Stimulated activated CD4-positive, alpha-beta T cell treated with anti-CD3 and anti-CD28 coated beads, Interleukin-15, amount 100 ng/mL, for 48 hours (primary cell): ENCODE measurements around the gene SFMBT2.

Source experiments
- DNase-seq, 2 donors: peaks; one replicate each; pipeline ENCODE4 v3.0.0-alpha.2; 2020; ENCODE audit warnings: low read depth in 2 of 2

SFMBT2 gene

GRCh38 chr10:7298495-7298894, 112.3 kb downstream of the SFMBT2 start:
- no peak for DNase-seq

GRCh38 chr10:7297094-7297493, 113.7 kb downstream of the SFMBT2 start:
- DNase-seq, result no peak

- no peak for DNase-seq
Measured at GRCh38 chr10:7296648-7297047, 114.2 kb downstream of the SFMBT2 start.

GRCh38 chr10:7296076-7296475, 114.8 kb downstream of the SFMBT2 start:
- DNase-seq, result no peak

GRCh38 chr10:7293378-7293920, 117.4 kb downstream of the SFMBT2 start:
- DNase-seq, result no peak

- DNase-seq, result no peak
Measured at GRCh38 chr10:7291487-7292270, 119.2 kb downstream of the SFMBT2 start.

- DNase-seq, result peak in 1 of 2 donors; percentile 50
Measured at GRCh38 chr10:7288060-7288690, 122.7 kb downstream of the SFMBT2 start.

GRCh38 chr10:7287377-7287776, 123.5 kb downstream of the SFMBT2 start:
- DNase-seq, result no peak

GRCh38 chr10:7285522-7286322, 125.1 kb downstream of the SFMBT2 start:
- DNase-seq, result no peak

GRCh38 chr10:7283246-7283645, 127.6 kb downstream of the SFMBT2 start:
- no peak for DNase-seq

GRCh38 chr10:7282457-7282856, 128.4 kb downstream of the SFMBT2 start:
- DNase-seq, result no peak

- DNase-seq, result no peak
Measured at GRCh38 chr10:7281429-7281828, 129.4 kb downstream of the SFMBT2 start.

- DNase-seq, result no peak
Measured at GRCh38 chr10:7279303-7279702, 131.5 kb downstream of the SFMBT2 start.

GRCh38 chr10:7277867-7278266, 133.0 kb downstream of the SFMBT2 start:
- no peak for DNase-seq

- DNase-seq, result no peak
Measured at GRCh38 chr10:7277432-7277831, 133.4 kb downstream of the SFMBT2 start.

- no peak for DNase-seq
Measured at GRCh38 chr10:7275761-7276440, 134.9 kb downstream of the SFMBT2 start.

- no peak for DNase-seq
Measured at GRCh38 chr10:7274293-7274692, 136.5 kb downstream of the SFMBT2 start.

GRCh38 chr10:7272008-7272407, 138.8 kb downstream of the SFMBT2 start:
- DNase-seq, result no peak

GRCh38 chr10:7269988-7270387, 140.8 kb downstream of the SFMBT2 start:
- no peak for DNase-seq

GRCh38 chr10:7267142-7267541, 143.7 kb downstream of the SFMBT2 start:
- DNase-seq, result no peak

- no peak for DNase-seq
Measured at GRCh38 chr10:7265396-7266123, 145.3 kb downstream of the SFMBT2 start.
